ENCODE results near the gene ETV4.

GRCh38 chr17:43529947-43530287 is 16.2 kb downstream of the ETV4 start:
- TF ChIP-seq CTCF (IDR thresholded peaks at IDR 0.05 in 4 of 5, conservative IDR thresholded peaks at IDR 0.05 in 1 of 5): no peak
- no peak for TF ChIP-seq POLR2A (IDR thresholded peaks at IDR 0.05)
